NCI-H345 treated with DMSO at 0.1 percent for 48 hours (cell line): Measurements from ENCODE around the gene KRTAP17-1.
"Not testable (repeated sequence)": the region's sequence is repeated elsewhere in the genome, so short reads cannot be mapped to it uniquely, and the experiment has no call there.

Experiments
- DNase-seq: peaks from one replicate; lab custom pipeline; 2025; ENCODE audit not compliant: unreplicated experiment; lab: John Stamatoyannopoulos, UW

Gene KRTAP17-1

DNA sequence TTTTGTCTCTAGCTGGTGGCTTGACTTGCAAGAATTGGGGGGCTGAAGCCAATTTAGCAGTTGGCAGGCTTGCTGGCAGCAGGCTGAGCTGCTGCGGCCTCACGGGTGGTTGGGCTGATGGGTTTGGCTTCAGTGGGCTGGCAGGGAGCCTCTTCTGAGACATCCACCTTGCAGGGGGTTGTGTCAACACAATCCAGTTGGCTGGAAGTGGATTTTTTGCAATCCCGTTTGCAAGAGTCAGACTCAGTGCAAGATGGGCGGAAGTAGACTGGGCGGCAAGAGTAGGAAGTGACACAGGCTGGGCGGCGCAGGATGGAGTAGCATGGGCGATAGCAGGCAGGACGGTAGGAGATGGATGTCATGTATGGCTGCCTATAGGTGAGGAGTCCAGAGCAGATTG is 7.9 kb downstream of the KRTAP17-1 start:
- no peak for DNase-seq

GRCh38 chr17:41304091-41304490 is 11.4 kb downstream of the KRTAP17-1 start:
- DNase-seq: no peak

DNA sequence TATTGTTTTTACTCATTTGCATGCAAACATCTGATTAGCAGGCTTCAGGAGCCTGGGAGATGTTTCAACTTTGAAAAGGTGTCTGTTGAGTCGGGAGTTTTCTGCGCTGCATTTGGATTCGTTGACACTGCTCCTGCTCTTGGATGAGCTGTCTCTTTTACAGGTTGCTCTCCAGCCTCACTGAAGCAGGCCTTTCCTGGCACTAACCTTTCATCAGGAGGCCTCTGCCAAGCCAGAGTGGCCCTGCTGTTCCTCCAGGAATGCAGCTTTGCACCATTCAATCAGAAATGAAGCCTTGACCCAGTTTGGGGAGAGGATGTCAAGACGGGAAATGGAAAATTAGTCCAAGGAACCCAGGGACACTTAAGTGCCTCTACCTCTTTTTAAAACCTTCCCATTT is 12.5 kb downstream of the KRTAP17-1 start:
- DNase-seq: no peak

DNA sequence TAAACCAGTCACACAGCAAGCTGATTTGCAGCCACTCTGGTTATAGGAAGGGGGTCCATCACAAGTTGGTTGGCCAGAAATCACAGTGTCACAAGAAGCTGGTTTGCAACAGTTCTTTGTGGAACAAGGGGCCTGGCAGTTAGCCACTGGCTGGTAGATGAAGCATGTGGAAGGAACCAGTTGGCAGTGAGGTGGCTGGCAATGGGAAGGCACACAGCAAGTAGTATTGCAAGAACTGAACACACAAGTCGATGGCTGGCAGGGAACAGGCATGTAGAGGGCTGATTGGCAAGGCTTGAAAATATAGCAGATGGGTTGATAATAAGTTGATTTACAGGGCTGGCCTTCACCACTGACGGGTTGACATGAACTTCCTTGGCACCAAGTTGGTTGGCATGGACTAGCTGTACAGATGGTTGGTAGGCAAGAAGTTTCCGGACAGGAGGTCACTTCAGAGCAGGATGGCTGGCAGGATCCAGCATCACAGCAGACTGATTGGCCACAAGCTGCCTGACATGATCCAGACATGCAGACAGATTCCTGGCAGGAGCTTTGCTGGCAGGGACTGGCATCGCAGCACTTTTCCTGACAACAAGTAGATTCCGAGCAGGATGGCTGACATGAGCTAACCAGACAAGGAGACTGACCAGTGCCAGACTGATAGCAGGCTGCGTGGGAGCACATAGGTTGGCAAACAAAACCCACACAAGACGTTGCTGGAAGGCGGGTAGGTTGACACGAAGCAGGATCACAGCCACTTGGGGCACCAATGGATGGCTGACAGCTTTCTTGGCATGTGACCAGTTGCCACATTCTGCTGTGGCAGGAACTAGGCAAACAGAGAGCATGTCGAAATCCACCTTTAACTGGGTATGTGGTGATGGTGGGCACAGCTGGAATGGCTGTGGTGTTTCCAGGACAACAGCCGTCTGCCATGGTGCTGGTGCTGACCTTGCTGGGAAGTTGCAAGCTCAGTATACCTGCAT is 13.3 kb downstream of the KRTAP17-1 start, which contains the start of gene KRTAP29-1:
TSS of gene KRTAP29-1 (minus strand) at position 936 of the 986 bp plus-strand sequence. CDS start at position 936, 0 bp downstream.
- no peak for DNase-seq

- no peak for DNase-seq
These were observed 14.2 kb downstream of the KRTAP17-1 start for GRCh38 chr17:41301204-41301790.

GRCh38 chr17:41298458-41299135 is 16.9 kb downstream of the KRTAP17-1 start:
- DNase-seq: no peak

DNA sequence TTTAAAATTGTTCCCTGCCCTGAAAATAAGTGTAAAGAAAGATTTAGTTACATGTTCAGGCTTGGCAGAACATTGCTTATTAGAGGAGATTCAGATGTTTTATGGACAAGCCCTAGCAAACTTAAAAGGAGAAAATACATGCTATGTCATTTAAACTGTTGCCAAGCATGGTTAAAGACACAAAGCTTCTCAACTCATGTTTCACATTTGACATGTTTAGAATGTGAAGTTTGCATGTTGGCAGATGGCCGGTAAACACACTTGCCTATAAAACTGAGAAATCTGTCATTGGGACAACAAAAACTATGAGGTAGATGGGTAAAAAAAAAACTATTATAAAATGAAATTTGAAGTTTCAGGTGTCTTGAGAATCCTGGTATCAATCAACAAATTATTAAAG is 18.7 kb downstream of the KRTAP17-1 start:
- DNase-seq: no peak

DNA sequence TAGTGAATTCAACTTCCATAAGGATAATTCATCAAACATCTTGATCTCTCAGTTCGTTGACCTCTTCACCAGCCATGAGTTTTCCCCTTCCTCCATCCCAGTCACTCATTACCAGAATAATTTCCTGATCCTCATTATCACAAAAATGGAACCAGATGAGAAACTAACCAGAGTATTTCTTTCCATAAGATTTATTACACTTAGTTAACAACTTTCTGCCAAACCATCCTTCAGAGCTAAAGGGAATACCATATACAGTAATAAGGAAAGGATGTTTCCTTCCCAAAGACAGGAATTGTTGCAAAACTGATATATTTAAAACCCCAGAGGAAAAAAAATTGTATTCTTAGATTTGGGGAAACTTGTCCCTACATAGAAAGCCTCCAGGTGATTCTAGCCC is 21.5 kb downstream of the KRTAP17-1 start:
- no peak for DNase-seq

- DNase-seq: no peak
These were observed 28.5 kb downstream of the KRTAP17-1 start for GRCh38 chr17:41287050-41287449.

DNA sequence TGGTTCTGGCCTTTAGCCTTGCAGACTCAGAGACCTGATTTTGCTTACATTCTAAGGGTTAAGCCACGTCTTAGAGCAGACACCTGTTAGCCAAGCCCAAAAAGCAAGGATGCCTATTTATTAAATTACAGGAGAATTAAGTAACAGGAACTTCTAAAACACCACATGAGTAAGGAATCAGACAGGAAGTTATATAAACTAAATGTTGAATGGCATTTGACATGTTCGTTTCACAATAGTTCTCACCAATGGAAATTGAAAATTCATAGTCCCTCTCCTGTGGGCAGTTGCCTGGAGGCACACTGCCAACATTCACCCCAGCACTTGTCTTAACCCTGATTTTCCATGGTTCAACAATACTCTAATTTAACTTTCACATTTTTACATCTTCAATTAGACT is 31.0 kb downstream of the KRTAP17-1 start:
- no peak for DNase-seq

- no peak for DNase-seq
These were observed 31.5 kb downstream of the KRTAP17-1 start for GRCh38 chr17:41284043-41284442.

DNA sequence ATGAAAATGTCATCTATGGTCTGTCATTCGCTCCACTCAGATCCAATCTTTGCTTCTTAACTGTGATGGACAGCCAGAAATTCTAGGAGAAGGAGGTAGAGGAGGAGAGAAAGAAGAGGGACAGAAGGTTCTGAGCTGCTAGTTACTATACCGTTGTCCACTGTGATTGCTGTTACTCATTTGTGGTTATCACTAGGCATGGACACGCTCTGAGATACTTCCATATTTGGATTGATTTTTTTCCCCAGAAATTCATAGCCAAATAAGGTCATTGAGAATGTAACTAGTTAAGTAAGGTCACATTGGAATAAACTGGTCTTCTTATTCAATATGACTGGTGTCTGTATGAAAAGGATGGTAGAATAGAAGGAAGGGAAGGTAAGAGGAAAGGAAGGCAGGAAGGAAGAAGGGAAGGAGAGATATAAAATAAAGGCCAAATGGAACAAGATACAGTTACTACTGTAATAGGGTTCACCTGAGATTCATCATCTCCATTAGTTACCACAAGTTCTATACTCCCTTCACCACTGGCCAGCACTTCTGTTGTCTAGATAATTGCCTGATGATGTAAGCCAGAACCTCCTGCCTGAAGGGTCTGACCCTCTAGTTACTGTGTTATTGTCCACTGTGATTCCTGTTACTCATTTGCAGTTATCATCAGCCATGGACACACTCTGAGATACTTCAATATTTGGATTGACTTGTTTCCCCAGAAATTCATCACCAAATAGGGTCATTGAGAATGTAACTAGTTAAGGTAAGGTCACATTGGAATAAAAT is 37.1 kb downstream of the KRTAP17-1 start:
- DNase-seq: no peak

GRCh38 chr17:41275648-41276190 is 39.8 kb downstream of the KRTAP17-1 start, which contains the start of gene KRTAP9-7:
KRTAP9-7 (plus strand) TSS chr17:41275698; CDS start chr17:41275698, 0 bp downstream.
- not testable (repeated sequence) for DNase-seq

GRCh38 chr17:41271858-41272257 is 43.7 kb downstream of the KRTAP17-1 start:
- no peak for DNase-seq

DNA sequence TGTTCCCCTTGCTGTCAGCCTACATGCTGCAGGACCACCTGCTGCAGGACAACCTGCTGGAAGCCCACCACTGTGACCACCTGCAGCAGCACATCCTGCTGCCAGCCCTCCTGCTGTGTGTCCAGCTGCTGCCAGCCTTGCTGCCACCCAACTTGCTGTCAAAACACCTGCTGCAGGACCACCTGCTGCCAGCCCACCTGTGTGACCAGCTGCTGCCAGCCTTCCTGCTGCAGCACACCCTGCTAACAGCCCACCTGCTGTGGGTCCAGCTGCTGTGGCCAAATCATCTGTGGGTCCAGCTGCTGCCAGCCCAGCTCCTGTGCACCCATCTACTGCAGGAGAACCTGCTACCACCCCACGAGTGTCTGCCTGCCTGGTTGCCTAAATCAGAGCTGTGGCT is 44.2 kb downstream of the KRTAP17-1 start:
- not testable (repeated sequence) for DNase-seq

GRCh38 chr17:41267711-41268110 is 47.8 kb downstream of the KRTAP17-1 start:
- DNase-seq: no peak

- no peak for DNase-seq
These were observed 50.4 kb downstream of the KRTAP17-1 start, which contains the start of gene KRTAP9-6 for GRCh38 chr17:41265078-41265477. KRTAP9-6 (plus strand) TSS chr17:41265378; CDS start chr17:41265378, 0 bp downstream.
